ENCODE results near the gene BABAM2.

BABAM2 gene

GRCh38 chr2:28089486-28089885 lies 199.0 kb downstream of the BABAM2 start:
- TF ChIP-seq CTCF (IDR thresholded peaks at IDR 0.05; ENCODE audit: extremely low read depth, missing control alignments), result no peak
- DNase-seq (ENCODE audit: low spot score), result no peak

GRCh38 chr2:28093308-28093707 lies 202.8 kb downstream of the BABAM2 start:
- DNase-seq (ENCODE audit: low spot score), result no peak
- TF ChIP-seq CTCF (IDR thresholded peaks at IDR 0.05; ENCODE audit: extremely low read depth, missing control alignments), result no peak

GRCh38 chr2:28093768-28094167 lies 203.2 kb downstream of the BABAM2 start:
- no peak for TF ChIP-seq CTCF (IDR thresholded peaks at IDR 0.05; ENCODE audit: extremely low read depth, missing control alignments)
- no peak for DNase-seq (ENCODE audit: low spot score)

- TF ChIP-seq CTCF (IDR thresholded peaks at IDR 0.05; ENCODE audit: extremely low read depth, missing control alignments), result no peak
- no peak for DNase-seq (ENCODE audit: low spot score)
Measured at GRCh38 chr2:28094739-28095138, 204.2 kb downstream of the BABAM2 start.

- no peak for DNase-seq (ENCODE audit: low spot score)
- TF ChIP-seq CTCF (IDR thresholded peaks at IDR 0.05; ENCODE audit: extremely low read depth, missing control alignments), result no peak
Measured at GRCh38 chr2:28095622-28096021, 205.1 kb downstream of the BABAM2 start.

GRCh38 chr2:28096421-28096820 lies 205.9 kb downstream of the BABAM2 start:
- TF ChIP-seq CTCF (IDR thresholded peaks at IDR 0.05; ENCODE audit: extremely low read depth, missing control alignments), result no peak
- DNase-seq (ENCODE audit: low spot score), result no peak

- TF ChIP-seq CTCF (IDR thresholded peaks at IDR 0.05; ENCODE audit: extremely low read depth, missing control alignments), result no peak
Measured at GRCh38 chr2:28098501-28099225, 208.1 kb downstream of the BABAM2 start.

More at GRCh38 chr2:28098501-28099225, 208.1 kb downstream of the BABAM2 start:
- DNase-seq (ENCODE audit: low spot score), result no peak
